Measurements from ENCODE around the gene MOV10. TPM values are rescaled to one million over a fixed set of nuclear protein-coding genes. Genes with fewer than 3 reads are reported as not detected.

The MOV10 gene
- polyA plus RNA-seq, 1 of the 3 experiments (the other 2 are of a cell fraction): 87.4 TPM

- TF ChIP-seq NFIC (IDR thresholded peaks at IDR 0.05; ENCODE audit: borderline replicate concordance): no peak
- no peak for TF ChIP-seq CHD2 (IDR thresholded peaks at IDR 0.05; ENCODE audit: low read length, partially characterized antibody)
- no peak for TF ChIP-seq CTCF (IDR thresholded peaks at IDR 0.05)
Observed at GRCh38 chr1:112696578-112697314, 22.3 kb downstream of the MOV10 start (continued).

DNA sequence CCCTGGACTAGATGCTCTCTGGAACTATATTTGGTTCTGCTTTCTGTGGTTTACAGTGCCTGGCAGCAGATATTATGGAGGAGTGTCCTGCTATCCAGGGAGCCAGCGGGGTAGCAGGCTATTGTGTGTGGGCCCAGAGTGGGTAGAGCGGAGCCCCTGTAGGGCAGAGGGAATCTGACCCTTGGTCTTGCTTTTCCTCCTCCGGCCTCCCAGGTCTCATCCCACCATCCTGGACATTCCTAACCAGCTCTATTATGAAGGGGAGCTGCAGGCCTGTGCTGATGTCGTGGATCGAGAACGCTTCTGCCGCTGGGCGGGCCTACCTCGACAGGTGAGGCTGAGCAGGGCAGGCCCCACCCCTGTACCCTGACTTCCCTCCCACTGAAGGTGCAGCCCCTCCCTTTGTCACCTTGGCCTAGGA, 23.3 kb downstream of the MOV10 start:
- CTCF ChIA-PET: interaction anchor here (0.9 to 4.4 kb wide), 4 partner anchors 24 to 307 kb away, joined by 3 to 21 read pairs (median 5); no protein-coding TSS in a partner anchor
- POLR2A ChIA-PET: interaction anchor here (1.1 kb wide), 1 partner anchor 23 kb away, joined by 6 read pairs; the partner anchor contains the start of gene MOV10
- Histone ChIP-seq H3K4me3 (ENCODE audit: low read depth in 2 of 2, low read length in 1 of 2) (no peak overlapping the region), H3K79me2 (ENCODE audit: insufficient read depth) (peaks cover 4% of the 10 kb centered on the region; the same call in 1 of the 2 replicates), H3K27ac (ENCODE audit: low read depth in 2 of 2, low read length in 1 of 2) (no peak overlapping the region), H3K4me1 (ENCODE audit: control insufficient read depth in 1 of 2, insufficient read depth in 2 of 2, low read depth in 1 of 2, low read length in 1 of 2) (peaks cover 25 to 32% of the 10 kb centered on the region in 2 experiments; a peak in 3 of 4 replicates), H3K27me3 (ENCODE audit: insufficient read depth) (no peaks in the 10 kb centered on the region), H2AFZ (ENCODE audit: low read depth) (no peak overlapping the region), H4K20me1 (ENCODE audit: insufficient read depth) (no peaks in the 10 kb centered on the region; the same call in 1 of the 2 replicates), H3K36me3 (replicated peaks in 1 of 2; ENCODE audit: control insufficient read depth in 1 of 2, insufficient read depth in 2 of 2, low read length in 1 of 2) (peaks cover 20 to 68% of the 10 kb centered on the region in 2 experiments), H3K9ac (no peak overlapping the region), H3K9me3 (no peaks in the 10 kb centered on the region), H3F3A (replicated peaks; ENCODE audit: insufficient read depth) (peaks cover 35% of the 10 kb centered on the region), H3K9me2 (no peaks in the 10 kb centered on the region), H3K4me2 (no peak overlapping the region)
- WGBS (ENCODE audit: low lambda C conversion rate): 98% methylated on average over 8 of the region's 9 CpGs
- DNase-seq: no peak
- TF ChIP-seq, protein P1, sequence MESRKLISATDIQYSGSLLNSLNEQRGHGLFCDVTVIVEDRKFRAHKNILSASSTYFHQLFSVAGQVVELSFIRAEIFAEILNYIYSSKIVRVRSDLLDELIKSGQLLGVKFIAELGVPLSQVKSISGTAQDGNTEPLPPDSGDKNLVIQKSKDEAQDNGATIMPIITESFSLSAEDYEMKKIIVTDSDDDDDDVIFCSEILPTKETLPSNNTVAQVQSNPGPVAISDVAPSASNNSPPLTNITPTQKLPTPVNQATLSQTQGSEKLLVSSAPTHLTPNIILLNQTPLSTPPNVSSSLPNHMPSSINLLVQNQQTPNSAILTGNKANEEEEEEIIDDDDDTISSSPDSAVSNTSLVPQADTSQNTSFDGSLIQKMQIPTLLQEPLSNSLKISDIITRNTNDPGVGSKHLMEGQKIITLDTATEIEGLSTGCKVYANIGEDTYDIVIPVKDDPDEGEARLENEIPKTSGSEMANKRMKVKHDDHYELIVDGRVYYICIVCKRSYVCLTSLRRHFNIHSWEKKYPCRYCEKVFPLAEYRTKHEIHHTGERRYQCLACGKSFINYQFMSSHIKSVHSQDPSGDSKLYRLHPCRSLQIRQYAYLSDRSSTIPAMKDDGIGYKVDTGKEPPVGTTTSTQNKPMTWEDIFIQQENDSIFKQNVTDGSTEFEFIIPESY (IDR thresholded peaks at IDR 0.05; ENCODE audit: borderline replicate concordance, low read depth): no peak
- no peak for TF ChIP-seq POLR2AphosphoS5 (IDR thresholded peaks at IDR 0.05; ENCODE audit: low read depth, low read length)
- TF ChIP-seq GABPA (IDR thresholded peaks at IDR 0.05; ENCODE audit: low read depth): no peak
- TF ChIP-seq, protein P2, sequence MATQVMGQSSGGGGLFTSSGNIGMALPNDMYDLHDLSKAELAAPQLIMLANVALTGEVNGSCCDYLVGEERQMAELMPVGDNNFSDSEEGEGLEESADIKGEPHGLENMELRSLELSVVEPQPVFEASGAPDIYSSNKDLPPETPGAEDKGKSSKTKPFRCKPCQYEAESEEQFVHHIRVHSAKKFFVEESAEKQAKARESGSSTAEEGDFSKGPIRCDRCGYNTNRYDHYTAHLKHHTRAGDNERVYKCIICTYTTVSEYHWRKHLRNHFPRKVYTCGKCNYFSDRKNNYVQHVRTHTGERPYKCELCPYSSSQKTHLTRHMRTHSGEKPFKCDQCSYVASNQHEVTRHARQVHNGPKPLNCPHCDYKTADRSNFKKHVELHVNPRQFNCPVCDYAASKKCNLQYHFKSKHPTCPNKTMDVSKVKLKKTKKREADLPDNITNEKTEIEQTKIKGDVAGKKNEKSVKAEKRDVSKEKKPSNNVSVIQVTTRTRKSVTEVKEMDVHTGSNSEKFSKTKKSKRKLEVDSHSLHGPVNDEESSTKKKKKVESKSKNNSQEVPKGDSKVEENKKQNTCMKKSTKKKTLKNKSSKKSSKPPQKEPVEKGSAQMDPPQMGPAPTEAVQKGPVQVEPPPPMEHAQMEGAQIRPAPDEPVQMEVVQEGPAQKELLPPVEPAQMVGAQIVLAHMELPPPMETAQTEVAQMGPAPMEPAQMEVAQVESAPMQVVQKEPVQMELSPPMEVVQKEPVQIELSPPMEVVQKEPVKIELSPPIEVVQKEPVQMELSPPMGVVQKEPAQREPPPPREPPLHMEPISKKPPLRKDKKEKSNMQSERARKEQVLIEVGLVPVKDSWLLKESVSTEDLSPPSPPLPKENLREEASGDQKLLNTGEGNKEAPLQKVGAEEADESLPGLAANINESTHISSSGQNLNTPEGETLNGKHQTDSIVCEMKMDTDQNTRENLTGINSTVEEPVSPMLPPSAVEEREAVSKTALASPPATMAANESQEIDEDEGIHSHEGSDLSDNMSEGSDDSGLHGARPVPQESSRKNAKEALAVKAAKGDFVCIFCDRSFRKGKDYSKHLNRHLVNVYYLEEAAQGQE (IDR thresholded peaks at IDR 0.05; ENCODE audit: low read depth, low read length): no peak
